Nucleus accumbens (tissue), 56 donors: ENCODE results near the gene OR6K2.
"Not testable (repeated sequence)": the region's sequence is repeated elsewhere in the genome, so short reads cannot be mapped to it uniquely, and the experiment has no call there.

Experiments used
- DNase-seq, 56 donors: peaks; one replicate each; lab custom pipeline; 2025; lab: John Stamatoyannopoulos, UW

The OR6K2 gene

DNA sequence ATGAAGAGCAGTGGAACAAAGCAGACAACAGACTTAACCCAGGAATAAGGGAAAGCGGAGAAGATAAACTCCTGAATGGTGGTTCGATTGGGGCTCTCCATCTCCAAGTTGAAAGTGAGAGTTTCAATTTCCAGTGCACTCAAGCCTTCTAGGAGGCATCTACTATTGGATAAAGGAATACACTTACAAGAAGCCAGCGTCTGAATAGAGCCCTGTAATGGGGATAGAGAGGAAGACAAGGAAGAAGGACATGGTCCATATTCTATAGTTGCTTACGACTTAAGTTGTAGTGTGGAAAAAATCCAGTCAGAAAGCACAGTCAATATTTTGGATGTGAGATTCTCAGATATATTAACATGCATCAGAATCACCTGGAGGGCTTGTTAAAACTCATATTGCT lies at the start of gene OR6K2:
Gene OR6K2 (minus strand): TSS at position 101 of the 400 bp plus-strand sequence. CDS start 0 bp downstream, at position 101.
- DNase-seq = no peak

- DNase-seq = no peak
Measured at GRCh38 chr1:158735848-158736247, 35.4 kb upstream of the OR6K2 start.

DNA sequence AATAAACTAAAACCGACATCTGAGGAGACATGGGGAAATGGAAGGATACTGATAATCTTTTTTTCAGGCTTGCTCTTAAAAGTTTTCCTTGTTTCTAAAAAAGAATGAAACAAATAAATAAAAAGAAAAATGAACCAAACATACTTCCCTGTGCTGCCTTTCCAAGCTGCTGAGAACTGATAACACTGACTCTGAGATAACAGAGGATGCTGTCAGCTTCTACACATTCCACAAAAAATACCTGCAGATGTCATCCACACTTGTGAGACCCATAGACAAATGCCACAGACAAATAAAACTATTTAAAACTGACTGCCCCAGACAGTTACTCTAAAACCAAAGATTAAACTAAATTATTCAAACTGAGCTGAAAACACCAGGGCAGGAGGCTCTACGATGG lies 32.1 kb upstream of the OR6K2 start:
- DNase-seq = no peak

DNA sequence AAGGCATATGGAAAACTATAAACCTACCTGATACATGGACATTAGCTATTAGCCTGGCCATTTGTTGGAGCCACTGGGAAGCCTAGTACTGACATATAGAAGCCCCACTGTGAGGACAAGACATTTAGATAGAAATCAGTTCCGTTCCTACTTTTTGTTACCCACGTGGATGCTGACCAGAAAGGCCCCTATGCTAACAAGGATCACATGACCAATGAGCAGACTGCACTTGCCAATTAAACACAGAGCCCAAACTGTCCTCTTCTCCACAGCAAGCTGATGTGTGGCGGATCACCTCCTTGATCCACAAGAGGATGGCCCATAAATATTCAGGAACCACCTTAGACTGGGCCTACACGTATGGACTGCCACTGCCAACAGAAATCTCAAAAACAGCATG lies 31.3 kb upstream of the OR6K2 start:
- no peak for DNase-seq

GRCh38 chr1:158730453-158730852 lies 30.0 kb upstream of the OR6K2 start:
- DNase-seq = no peak

- no peak for DNase-seq
Measured at GRCh38 chr1:158728510-158729225, 28.2 kb upstream of the OR6K2 start.

GRCh38 chr1:158724442-158724841 lies 24.0 kb upstream of the OR6K2 start:
- no peak for DNase-seq

GRCh38 chr1:158720620-158721019 lies 20.2 kb upstream of the OR6K2 start, which contains the start of gene OR6K3:
TSS of gene OR6K3 (minus strand) at chr1:158720720. CDS start at chr1:158718115, 2,605 bp downstream.
- DNase-seq = no peak

DNA sequence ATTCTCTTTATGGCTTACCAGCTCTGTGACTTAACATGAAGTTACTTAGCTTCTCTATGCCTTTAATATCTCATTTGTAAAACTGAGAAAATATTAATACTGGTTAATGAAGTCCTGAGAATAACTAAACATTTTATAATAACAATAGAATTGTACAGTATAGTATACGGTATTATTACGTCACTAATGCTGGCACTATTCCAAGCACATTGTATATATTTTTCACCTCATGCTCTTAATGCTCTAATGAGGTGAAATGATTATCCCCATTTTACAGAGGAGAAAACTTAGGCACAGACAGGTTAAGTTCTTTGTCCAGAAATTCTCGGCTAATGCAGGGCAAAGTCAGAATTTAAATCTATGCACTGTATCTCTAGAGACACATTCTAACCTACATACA lies 19.2 kb upstream of the OR6K2 start:
- no peak for DNase-seq

DNA sequence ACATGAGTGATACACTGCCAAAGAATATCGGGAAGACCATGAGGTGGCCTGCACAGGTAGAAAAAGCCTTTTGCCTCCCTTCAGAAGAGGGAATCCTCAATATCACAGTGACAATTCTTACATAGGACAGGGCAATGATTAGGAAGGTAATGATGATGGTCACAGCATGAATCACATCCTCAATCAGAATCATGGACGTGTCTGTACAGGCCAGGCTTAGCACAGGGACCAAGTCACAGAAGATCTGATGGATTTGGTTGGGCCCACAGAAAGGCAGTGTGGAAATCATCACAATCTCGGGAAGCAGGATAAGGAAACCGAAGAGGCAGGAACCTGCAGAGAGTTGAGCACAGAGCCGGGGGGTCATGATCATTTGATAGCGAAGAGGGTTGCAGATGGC lies 16.9 kb upstream of the OR6K2 start:
- DNase-seq = no peak

- no peak for DNase-seq
Measured at GRCh38 chr1:158716335-158716734, 15.9 kb upstream of the OR6K2 start.

- DNase-seq = no peak
Measured at GRCh38 chr1:158714754-158715153, 14.3 kb upstream of the OR6K2 start.

DNA sequence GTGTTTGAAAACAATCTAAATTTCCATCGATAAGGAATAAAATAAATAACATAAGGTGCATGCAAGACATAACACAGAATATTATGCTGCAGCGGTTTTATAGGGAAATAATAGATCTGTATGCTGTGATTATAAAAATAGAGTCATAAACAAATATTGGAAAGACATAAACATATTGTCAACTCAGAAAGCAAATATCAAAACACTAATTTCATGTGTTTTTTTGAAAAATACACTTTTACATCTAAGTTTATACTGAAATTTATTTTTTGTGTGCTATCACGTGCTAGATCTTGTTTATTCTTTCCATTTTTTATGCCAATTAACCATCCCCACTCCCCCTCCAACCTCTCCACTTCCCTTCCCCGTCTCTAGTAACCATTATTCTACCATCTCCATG lies 10.6 kb upstream of the OR6K2 start:
- DNase-seq = no peak

- peak in 2 of 56 donors; percentile 0 to 3 for DNase-seq
Measured at GRCh38 chr1:158706096-158706495, 5.6 kb upstream of the OR6K2 start.

DNA sequence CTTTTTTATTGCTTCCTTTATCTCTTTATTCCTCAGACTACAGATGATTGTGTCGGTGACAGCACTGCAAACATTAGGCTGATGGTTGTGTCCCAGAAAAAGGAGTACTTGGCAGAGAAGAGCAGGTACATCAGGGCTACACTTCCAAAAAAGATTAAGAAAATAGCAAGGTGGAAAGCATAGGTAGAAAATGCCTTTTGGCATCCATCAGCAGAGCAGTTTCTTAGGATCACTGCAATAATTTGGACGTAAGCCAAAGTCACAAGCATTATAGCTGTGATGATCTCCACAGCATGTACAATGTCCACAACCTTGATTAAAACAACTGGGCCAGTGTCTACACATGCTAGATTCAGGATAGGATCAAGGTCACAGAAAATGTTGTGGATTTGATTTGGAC lies 5.9 kb downstream of the OR6K2 start:
- DNase-seq = no peak

GRCh38 chr1:158692356-158692755 lies 8.1 kb downstream of the OR6K2 start:
- no peak for DNase-seq

DNA sequence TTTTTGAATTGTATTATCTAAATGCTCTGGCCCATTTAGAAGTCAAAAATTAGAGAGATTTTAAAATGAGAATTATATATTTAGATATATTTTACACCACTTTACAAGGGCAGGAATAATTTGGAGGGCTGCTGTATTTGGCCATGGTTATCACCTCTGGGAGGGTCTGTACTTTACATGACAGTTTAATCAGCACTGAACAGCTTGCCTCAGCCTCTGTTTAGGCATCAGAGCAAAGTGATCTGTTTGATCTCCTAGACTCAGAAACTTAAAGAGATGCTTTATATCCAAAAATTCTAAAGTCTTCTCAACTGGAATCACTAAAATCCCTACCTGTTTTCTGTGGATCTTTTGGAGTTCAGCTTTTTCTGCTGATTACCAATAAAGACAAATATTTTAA lies 8.5 kb downstream of the OR6K2 start:
- no peak for DNase-seq

DNA sequence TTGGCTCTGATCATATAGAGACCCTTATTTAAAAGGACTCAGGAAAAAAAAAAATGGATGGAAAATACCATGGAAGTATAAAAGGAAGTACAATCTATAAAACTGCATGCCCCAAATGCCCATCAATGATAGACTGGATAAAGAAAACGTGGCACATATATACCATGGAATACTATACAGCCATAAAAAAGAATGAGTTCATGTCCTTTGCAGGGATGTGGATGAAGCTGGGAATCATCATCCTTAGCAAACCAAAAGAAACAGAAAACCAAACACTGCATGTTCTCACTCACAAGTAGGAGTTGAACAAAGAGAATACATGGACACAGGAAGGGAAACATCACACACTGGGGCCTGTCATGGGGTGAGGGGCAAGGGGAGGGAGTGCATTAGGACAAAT lies 9.3 kb downstream of the OR6K2 start:
- DNase-seq = not testable (repeated sequence)

DNA sequence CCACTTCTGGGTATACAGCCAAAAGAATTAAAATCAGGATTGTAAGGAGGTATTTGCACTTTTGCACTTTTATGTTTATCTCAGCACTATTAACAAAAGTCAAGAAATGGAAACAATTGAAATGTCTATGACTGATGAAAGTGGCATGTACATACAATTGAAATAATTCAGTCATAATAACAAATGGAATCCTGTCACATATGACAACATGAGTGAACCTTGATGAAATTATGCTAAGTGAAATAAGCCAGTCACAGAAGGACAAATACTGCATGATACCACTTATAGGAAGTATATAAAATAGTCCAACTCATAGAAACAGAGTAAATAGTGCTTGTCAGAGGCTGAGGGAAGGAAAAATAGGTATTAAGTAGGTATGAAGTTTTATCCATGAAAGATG lies 10.6 kb downstream of the OR6K2 start:
- no peak for DNase-seq

- DNase-seq = no peak
Measured at GRCh38 chr1:158689110-158689509, 11.3 kb downstream of the OR6K2 start.

DNA sequence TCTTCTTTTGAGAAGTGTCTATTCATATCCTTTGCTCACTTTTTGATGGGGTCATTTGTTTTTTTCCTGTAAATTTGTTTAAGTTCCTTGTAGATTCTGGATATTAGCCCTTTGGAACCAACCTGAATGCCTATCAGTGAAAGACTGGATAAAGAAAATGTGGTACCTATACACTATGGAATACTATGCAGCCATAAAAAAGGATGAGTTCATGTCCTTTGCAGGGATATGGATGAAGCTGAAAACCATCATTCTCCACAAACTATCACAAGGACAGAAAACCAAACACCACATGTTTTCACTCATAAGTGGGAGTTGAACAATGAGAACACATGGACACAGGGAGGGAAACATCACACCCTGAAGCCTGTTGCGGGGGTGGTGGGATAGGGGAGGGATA lies 12.1 kb downstream of the OR6K2 start:
- DNase-seq = not testable (repeated sequence)

DNA sequence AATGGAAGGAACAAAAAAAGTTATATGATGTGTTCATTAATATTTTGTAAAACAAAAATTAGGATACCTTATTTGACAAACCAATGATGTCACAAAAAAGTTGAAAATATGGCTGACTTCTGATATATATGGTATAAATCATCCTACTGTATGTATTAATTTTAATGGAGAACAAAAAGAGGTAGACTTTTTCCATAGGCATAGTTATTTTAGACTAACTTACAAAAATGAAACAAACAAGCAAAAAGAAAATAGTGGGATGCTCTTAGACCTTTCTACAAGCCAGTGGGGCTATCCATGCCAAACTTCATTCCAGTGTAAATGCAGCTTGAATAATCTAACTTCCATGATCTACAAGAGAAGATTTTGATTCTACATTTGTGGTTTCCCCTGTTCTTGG lies 13.4 kb downstream of the OR6K2 start:
- DNase-seq = no peak
